OCI-LY3 (cell line): ENCODE data around the gene HPS3.

ENCODE experiments used
- H2AFZ ChIP-seq: fragments of 200-600, 300-600 bp; shearing (Covaris generic); 2 replicates; pipeline ENCODE4 v1.6.0; 2014; ENCODE audit warnings: antibody characterized with exemption, low read depth, low read length
- H3K27ac ChIP-seq: fragments of 200-600, 300-600 bp; sonication (generic); 2 replicates; pipeline ENCODE4 v1.5.1; 2014; ENCODE audit warnings: mild to moderate bottlenecking, low read length, moderate library complexity, mixed read lengths
- H3K27me3 ChIP-seq: fragments of 200-600, 300-600 bp; sonication (generic); 2 replicates; pipeline ENCODE4 v1.6.1; 2014; ENCODE audit warnings: low read depth, low read length, mixed read lengths
- H3K36me3 ChIP-seq: fragments of 200-600, 300-600 bp; sonication (generic); replicated peaks from 2 replicates; pipeline ENCODE3; 2014; ENCODE audit warnings: low read depth, low read length, mixed read lengths
- H3K4me1 ChIP-seq: fragments of 300-600, 200-600 bp; sonication (generic); 2 replicates; pipeline ENCODE4 v1.6.1; 2014; ENCODE audit warnings: low read length, mixed read lengths
- H3K4me2 ChIP-seq: fragments of 200-600, 300-600 bp; sonication (generic); 2 replicates; pipeline ENCODE4 v1.6.1; 2014; ENCODE audit warnings: low read length, mixed read lengths
- H3K4me3 ChIP-seq: fragments of 300-600, 200-600 bp; sonication (generic); 2 replicates; pipeline ENCODE4 v1.5.1; 2014; ENCODE audit warnings: antibody characterized with exemption, mild to moderate bottlenecking, low read length, moderate library complexity
- H3K79me2 ChIP-seq: fragments of 300-600, 200-600 bp; shearing (Covaris generic); 2 replicates; pipeline ENCODE4 v1.6.1; 2014; ENCODE audit warnings: mild to moderate bottlenecking, low read length, mixed read lengths
- H3K9ac ChIP-seq: fragments of 300-600, 200-600 bp; shearing (Covaris generic); 2 replicates; pipeline ENCODE4 v1.6.0; 2014; ENCODE audit warnings: mild to moderate bottlenecking, low read length, moderate library complexity
- H3K9me3 ChIP-seq: fragments of 200-600, 300-600 bp; shearing (Covaris generic); 2 replicates; pipeline ENCODE4 v1.6.1; 2014; ENCODE audit warnings: low read length, mixed read lengths; ENCODE audit not compliant: insufficient read depth
- H4K20me1 ChIP-seq: fragments of 200-600, 300-600 bp; sonication (generic); 2 replicates; pipeline ENCODE4 v1.6.1; 2016; ENCODE audit warnings: low read length, mixed read lengths; ENCODE audit not compliant: insufficient read depth
- CTCF ChIP-seq: fragments of 200-600, 300-600 bp; sonication (generic); IDR thresholded peaks from 2 replicates; pipeline ENCODE4 v1.5.1; 2014; ENCODE audit warnings: antibody characterized with exemption, low read length, low read depth
- EZH2phosphoT487 ChIP-seq: fragments of 200-600 bp; shearing (Covaris generic); IDR thresholded peaks from 2 replicates; pipeline ENCODE4 v1.6.1; 2018; ENCODE audit warnings: antibody characterized with exemption, mixed run types, low read depth

The HPS3 gene

GRCh38 chr3:149198611-149199010 is 69.2 kb downstream of the HPS3 start:
- Histone ChIP-seq H4K20me1 (no peaks in the 10 kb centered on the region), H3K9me3 (no peaks in the 10 kb centered on the region), H3K4me2 (peak overlapping the region; percentile 64), H3K9ac (no peak overlapping the region), H3K79me2 (no peaks in the 10 kb centered on the region), H3K36me3 (no peaks in the 10 kb centered on the region), H2AFZ (no peak overlapping the region), H3K4me3 (peak overlapping the region; percentile 45), H3K27ac (no peak overlapping the region), H3K27me3 (peaks cover 9% of the 10 kb centered on the region; the same call in 1 of the 2 replicates), H3K4me1 (peaks cover 33% of the 10 kb centered on the region)
- no peak for TF ChIP-seq EZH2phosphoT487
- no peak for TF ChIP-seq CTCF

GRCh38 chr3:149199474-149199873 is 70.0 kb downstream of the HPS3 start:
- H4K20me1 ChIP-seq: no peaks in the 10 kb centered on the region
- no peak overlapping the region for H3K4me2 ChIP-seq
- H3K27ac ChIP-seq: no peak overlapping the region
- no peaks in the 10 kb centered on the region for H3K79me2 ChIP-seq
- no peak overlapping the region for H3K9ac ChIP-seq
- H3K27me3 ChIP-seq: peaks cover 9% of the 10 kb centered on the region; the same call in 1 of the 2 replicates
- H3K9me3 ChIP-seq: no peaks in the 10 kb centered on the region
- TF ChIP-seq EZH2phosphoT487 (no peak), CTCF (no peak)
- H3K36me3 ChIP-seq: no peaks in the 10 kb centered on the region
- peaks cover 41% of the 10 kb centered on the region for H3K4me1 ChIP-seq
- no peak overlapping the region for H3K4me3 ChIP-seq
- no peak overlapping the region for H2AFZ ChIP-seq

GRCh38 chr3:149203758-149204157 is 74.3 kb downstream of the HPS3 start:
- no peak for TF ChIP-seq CTCF
- no peak for TF ChIP-seq EZH2phosphoT487
- H3K79me2 ChIP-seq: no peaks in the 10 kb centered on the region

GRCh38 chr3:149204390-149204991 is 75.1 kb downstream of the HPS3 start:
- TF ChIP-seq EZH2phosphoT487: no peak
- Histone ChIP-seq H3K4me1 (peaks cover 25% of the 10 kb centered on the region), H3K27me3 (no peaks in the 10 kb centered on the region; the same call in 1 of the 2 replicates), H3K9ac (no peak overlapping the region), H4K20me1 (no peaks in the 10 kb centered on the region), H3K79me2 (no peaks in the 10 kb centered on the region), H3K36me3 (no peaks in the 10 kb centered on the region), H3K9me3 (no peaks in the 10 kb centered on the region), H3K4me3 (0 out of 2 replicates have a peak overlapping the region, but pooled peaks have one; percentile 33), H3K27ac (peak overlapping the region; percentile 36), H3K4me2 (peak overlapping the region; percentile 70), H2AFZ (no peak overlapping the region)

More at GRCh38 chr3:149203758-149204157, 74.3 kb downstream of the HPS3 start:
- Histone ChIP-seq H3K27me3 (no peaks in the 10 kb centered on the region; the same call in 1 of the 2 replicates), H3K36me3 (no peaks in the 10 kb centered on the region), H3K9me3 (no peaks in the 10 kb centered on the region), H2AFZ (0 out of 2 replicates have a peak overlapping the region, but pooled peaks have one; percentile 18), H3K4me2 (peak overlapping the region; percentile 70), H3K9ac (no peak overlapping the region), H3K4me1 (peaks cover 30% of the 10 kb centered on the region), H3K4me3 (peak overlapping the region; percentile 33; the same call in 1 of the 2 replicates), H3K27ac (peak overlapping the region; percentile 36), H4K20me1 (no peaks in the 10 kb centered on the region)
